Cardiac fibroblast (primary cell): ENCODE results near the gene IRAK1BP1.

Experiments
- DNase-seq, 2 donors: peaks; one replicate each; pipeline versions ENCODE4 v3.0.0 to v3.0.0-alpha.2; 2010; ENCODE audit warnings: low read depth in 2 of 2
- H3K4me3 ChIP-seq, 2 donors: replicated peaks in 1 of 2; 1 replicate in 1 of 2; 2 replicates in 1 of 2; pipeline ENCODE4 v1.5.1; 2011; ENCODE audit warnings: low read depth in 2 of 2, low read length in 2 of 2, mild to moderate bottlenecking in 2 of 2, moderate library complexity in 1 of 2
- TF ChIP-seq, protein P1 (sequence below): IDR thresholded peaks from one replicate; pipeline ENCODE4 v1.5.1; 2011; ENCODE audit warnings: low read depth, mild to moderate bottlenecking, low read length, inconsistent platforms

IRAK1BP1 gene

DNA sequence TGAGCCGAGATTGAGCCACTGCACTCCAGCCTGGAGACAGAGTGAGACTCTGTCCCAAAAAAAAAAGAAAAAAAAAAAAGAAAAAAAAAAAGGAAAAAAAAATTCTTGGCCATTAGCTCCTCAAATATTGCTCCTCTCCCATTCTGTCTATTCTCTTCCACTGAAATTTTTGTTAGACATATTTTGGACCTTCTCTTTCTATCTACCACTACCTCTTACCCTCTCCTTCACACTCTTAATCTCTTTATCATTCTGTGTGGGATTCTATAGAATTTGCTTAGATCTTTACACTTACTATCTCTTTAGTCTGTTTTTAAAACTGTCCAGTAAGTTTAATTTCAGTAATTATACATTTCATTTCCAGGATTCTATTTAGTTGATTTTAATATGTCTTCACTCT lies 85.0 kb downstream of the IRAK1BP1 start:
- H3K4me3 ChIP-seq: no peak overlapping the region
- no peak for DNase-seq
- TF ChIP-seq, protein P1, sequence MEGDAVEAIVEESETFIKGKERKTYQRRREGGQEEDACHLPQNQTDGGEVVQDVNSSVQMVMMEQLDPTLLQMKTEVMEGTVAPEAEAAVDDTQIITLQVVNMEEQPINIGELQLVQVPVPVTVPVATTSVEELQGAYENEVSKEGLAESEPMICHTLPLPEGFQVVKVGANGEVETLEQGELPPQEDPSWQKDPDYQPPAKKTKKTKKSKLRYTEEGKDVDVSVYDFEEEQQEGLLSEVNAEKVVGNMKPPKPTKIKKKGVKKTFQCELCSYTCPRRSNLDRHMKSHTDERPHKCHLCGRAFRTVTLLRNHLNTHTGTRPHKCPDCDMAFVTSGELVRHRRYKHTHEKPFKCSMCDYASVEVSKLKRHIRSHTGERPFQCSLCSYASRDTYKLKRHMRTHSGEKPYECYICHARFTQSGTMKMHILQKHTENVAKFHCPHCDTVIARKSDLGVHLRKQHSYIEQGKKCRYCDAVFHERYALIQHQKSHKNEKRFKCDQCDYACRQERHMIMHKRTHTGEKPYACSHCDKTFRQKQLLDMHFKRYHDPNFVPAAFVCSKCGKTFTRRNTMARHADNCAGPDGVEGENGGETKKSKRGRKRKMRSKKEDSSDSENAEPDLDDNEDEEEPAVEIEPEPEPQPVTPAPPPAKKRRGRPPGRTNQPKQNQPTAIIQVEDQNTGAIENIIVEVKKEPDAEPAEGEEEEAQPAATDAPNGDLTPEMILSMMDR: no peak
